CD4-positive, alpha-beta T cell treated with Interleukin-10 for 1 hour (primary cell): Measurements from ENCODE around the gene RPL31.

Experiments used
- DNase-seq: peaks from one replicate; pipeline ENCODE4 v3.0.0-alpha.2; 2020

RPL31 gene

DNA sequence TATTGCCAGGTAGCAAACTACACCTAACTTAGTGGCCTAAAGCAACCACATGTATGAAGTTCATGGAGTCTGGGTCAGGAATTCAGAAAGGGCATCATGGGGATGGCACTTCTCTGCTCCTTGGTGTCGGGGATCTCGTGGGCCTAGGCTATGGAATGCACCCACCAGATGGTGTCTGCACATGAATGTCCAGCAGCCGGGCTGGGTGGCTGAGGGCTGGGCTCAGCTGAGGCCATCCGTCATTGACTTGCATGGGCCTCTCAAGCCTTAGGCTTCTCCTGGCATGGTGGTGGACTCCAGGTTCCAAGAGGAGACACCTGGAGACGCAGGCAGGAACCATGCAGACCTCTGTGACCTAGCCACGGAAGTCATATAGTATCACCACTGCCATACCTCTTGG is 26.0 kb upstream of the RPL31 start:
- DNase-seq = no peak

DNA sequence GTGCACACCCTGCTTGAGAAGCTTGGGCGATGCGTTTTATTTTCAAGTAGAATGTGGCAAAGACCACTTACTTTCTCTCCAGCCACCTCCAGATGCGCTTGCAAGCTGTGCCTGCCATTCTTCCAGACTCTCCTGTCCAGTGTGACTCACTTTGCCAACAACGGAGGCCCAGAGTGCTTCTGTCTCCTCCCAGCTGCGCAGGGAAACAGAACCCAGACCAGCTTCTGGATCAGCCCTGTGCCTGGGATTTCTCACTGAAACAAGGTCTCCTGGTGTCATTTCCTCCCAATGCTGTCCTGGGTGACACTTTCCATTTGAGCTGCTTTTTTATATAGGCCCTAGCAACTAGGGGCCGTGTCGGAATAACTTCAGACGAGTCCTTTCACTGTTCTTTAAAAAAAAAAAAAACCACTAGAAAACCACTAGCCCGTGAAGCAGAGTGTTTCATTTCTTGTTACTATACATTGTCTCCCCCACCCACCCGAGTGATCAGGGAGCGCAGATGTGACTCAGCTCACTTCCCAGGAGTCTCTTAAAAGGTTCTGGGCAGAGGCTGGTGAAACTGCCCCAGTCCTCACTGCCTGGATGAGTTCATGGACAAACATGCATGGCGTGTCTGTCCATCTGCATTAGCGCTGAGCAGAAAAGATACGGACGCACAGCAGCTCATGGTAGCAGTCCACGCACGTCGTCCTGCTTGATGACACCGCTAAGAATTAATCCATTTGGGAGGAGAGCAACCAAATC is 25.3 kb upstream of the RPL31 start:
- no peak for DNase-seq

DNA sequence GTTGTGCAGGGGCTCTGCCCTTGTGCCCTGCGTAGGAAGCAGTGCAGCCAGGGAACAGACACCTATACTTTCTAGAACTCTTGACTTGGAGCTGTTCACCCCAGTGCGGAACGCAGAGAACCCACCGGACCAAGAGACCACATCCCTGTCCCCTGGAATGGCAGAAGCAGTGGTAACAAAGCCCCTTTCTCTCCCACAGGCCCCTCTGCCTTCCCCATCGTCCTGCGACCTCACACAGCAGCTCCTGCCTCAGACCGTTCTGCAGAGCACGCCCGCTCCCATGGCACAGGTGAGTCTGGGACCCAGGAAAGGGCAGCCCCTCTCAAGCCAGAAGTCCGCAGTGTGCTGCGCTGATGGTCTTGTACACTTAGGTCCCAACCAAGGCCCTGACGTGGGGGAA is 24.6 kb upstream of the RPL31 start:
- no peak for DNase-seq

DNA sequence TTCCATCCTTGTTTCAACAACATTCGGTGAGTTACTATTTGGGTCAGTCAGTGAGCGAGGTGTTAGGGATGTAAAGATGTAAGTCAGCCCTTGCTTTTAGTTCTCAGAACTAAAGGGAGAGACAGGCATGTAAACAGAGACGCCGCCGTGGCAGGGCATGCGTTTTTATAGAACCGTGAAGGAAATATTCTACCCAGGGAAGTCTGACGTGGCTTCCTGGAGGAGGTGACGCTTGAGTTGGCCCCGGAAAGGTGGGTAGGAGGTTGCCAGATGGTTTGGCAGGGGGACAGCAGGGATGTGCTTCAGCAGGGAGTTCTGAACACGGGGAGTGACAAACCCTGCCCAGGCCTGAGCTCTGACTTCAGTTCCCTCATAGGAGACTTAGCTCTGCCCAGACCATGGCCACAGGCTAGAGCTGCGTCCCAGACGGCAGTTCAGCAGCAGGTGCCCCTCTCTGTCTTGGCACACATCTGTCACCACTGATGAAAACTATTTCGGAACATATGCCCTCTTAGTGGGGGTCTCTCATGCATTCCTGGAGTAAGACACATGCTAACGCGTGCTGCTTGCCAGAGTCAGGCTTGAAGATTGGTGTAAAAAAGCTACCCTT is 23.4 kb upstream of the RPL31 start:
- DNase-seq = no peak

DNA sequence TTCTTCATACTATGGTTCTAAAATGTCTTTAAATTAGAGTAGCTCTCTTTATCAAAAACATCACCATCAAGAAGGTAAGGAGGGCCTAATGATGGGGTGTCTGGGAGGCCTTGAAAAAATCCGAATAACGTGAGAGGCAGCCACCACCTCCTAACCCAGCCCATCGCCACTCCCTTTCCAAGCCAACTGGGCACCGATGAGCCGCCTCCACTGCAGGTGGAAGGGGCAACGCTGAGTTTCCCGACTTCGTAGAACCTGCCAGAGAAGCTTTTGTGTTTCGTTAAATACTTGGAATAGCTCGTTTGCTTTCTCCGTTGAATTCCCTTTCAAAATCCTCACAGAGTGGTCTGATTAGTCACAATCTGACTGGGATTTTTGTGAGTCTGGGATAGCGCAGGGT is 22.0 kb upstream of the RPL31 start:
- DNase-seq = no peak

DNA sequence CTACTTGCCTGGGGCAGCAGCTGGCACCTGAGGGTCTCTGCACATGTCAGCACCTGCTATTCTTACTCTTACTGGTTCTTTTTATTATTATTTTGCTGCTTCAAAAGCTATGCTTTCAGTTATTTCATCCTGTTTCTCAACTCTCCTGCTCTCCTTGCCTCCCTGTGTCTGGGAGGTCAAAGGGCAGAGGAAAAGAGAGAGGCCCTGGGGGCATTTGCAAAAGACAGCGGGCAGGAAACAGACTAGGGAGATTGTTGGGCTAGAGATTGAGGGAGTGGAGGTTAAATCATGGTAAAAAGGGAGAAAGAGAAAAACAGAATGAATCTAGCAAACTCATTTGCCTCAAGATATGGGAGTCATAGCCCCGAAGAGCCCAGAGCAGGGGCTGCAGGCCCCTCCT is 21.1 kb upstream of the RPL31 start:
- DNase-seq = no peak

DNA sequence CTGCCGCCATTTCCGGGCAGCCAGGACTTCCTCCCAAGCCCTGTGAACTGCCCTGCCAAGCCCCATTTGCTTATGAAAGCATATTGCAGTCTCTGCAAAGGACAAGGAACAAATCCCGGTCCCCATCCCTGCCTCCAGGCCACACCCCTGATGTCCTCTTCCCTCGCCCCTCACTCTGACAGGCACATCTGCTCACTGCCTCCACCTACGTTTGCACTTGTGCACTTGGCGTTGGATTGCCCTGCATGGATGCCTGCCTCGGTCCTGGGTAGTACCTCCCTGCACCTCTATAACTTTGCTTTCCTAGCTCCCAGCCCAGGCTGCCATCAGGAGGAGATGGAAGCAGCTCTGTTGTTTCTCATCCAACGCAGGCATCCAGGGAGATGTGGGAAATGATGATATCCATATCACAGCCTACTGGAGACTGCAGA is 19.6 kb upstream of the RPL31 start:
- DNase-seq = no peak

DNA sequence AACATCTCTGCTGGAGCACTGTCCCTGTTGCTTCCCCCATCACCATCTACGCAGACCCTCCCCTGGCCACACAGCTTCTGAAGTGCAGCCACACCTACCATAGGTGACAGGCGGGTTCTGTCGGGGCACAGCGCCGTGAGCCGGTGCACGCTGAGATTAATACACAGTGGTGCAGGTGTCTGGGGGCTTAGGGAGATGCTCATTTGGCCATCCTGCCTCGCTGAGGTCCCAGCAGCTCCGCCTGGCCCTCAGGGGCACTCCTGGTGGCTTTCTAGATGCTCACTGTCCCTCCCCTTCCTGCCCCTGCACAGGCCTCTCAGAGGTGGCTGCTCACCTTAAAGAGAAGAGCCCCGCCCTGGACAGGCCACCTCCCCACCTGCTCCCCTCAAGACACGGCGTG is 18.9 kb upstream of the RPL31 start:
- no peak for DNase-seq

DNA sequence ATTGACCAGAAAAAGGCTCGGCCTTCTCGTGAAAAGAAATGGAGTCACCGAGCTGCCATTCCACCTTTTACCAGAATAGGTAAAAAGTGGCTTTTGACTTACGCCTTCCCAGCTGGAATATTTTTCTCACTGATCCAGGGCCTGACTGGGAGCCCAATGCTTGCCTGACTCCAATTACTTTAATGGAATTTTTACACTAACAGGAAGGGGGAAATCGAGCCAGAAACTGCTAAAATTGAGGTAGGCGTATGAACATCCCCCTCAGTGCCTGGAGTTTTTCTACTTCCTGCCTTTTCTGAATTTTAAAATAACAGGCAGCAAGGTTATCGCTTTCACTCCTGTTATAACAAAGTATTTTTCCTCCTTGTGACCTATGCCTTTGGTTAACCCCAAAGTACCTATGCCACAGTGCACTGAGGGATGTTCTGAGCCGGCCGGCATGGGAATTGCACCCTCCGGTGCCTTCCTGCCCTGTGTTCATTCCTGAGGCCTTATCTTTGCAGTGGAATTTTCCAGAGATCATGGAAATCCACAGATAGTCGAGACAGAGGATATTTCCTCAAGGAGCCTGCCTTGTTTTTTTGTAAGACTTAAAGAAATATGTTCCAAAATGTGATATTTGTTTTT is 18.3 kb upstream of the RPL31 start:
- DNase-seq = no peak

DNA sequence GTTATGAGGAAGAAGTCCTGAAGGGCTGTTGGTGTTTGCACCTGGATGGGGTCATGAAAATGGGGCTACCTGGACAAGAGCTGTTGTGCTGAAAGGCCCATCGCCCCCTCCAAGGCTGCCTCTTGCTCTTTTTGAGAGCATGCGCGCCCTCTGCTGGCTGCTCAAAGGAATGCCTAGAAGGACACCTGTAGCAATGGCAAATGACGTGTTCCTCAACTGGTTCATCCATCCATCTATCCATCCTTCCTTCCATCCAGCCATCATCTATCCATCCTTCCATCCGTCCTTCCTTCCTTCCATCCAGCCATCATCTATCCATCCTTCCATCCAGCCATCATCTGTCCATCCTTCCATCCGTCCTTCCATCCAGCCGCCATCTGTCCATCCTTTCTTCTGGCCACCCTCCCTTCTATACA is 17.2 kb upstream of the RPL31 start:
- peak; percentile 76 for DNase-seq

DNA sequence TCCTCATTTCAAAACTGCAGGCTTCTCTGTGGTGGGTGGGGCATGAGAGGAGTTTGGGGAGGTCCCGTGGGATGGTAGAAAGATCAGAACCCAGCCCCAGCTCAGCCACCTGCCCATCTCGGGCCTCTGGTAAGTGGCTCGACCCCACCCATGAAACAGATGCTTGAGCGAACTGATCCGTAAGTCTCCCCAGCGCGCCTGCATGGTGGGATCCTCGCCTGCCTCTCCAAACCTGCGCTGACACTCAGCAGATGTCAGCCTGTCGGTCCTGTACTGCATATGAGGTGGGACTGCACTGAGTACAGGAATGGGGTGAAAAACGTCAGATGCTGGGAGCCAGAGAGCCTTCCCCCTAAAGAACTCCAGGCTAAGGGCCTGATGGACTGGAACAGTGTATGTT is 15.9 kb upstream of the RPL31 start:
- DNase-seq = no peak

DNA sequence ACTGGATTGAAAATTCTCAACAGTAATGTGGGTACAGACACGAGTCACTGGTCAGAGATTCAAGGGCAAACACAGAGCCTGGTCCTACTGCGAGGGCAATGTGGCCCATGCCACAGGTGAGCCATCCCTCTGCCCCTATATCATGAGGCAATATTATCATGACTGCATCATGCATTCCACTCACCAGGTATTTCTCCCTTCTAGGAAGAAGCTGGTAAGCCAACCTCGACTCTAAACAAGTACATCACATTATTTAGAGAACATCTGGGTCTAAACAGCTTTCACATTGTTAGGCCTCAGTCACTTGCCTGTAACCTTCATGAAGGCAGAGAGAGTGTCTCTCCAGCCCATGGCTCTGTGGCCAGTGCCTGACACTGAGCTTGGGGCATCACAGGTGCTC is 14.6 kb upstream of the RPL31 start:
- no peak for DNase-seq

DNA sequence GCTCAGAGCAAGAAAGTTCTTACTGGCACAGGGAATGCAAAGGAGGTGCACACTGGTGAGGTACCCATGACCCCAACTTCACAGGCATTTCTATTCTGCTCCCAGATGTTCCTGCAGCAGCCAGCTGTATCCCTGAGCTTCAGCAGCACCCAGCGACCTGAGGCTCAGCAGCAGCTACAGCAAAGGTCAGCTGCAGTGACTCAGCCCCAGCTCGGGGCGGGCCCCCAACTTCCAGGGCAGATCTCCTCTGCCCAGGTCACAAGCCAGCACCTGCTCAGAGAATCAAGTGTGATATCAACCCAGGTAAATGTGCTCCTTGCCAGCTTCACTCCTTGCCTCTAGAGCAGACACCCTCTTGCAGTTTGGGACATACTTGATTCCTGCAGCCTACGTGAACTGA is 14.1 kb upstream of the RPL31 start:
- no peak for DNase-seq

DNA sequence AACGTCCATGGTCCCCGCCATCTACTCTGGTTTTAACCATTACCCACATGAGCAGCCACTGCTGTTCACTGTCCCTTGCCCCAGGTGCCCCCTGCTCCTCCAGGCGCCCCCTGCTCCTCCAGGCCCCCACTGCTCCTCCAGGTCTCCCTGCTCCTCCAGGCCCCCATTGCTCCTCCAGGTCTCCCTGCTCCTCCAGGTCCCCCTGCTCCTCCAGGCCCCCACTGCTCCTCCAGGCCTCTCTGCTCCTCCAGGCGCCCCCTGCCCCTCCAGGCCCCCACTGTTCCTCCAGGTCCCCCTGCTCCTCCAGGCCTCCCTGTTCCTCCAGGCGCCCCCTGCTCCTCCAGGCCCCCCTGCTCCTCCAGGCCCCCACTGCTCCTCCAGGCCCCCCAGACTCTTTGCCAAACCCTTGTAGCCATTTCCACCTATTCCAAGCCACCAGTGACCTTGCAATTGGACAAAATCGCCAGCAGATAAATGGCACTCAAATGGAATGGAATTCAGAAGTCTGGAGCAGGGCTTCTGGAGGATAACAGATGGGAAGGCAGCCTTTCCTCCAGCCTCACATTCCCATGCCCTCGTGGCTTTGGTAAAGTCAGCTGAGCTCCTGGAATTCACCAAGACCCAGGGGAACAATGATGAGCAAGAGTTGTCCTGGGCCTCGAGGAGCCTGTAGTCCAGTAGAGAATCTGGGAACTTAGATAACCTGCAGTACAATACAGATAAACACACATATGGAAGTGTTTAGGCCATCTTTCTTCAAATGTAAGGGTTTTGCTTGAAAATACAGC is 13.3 kb upstream of the RPL31 start:
- DNase-seq = no peak

DNA sequence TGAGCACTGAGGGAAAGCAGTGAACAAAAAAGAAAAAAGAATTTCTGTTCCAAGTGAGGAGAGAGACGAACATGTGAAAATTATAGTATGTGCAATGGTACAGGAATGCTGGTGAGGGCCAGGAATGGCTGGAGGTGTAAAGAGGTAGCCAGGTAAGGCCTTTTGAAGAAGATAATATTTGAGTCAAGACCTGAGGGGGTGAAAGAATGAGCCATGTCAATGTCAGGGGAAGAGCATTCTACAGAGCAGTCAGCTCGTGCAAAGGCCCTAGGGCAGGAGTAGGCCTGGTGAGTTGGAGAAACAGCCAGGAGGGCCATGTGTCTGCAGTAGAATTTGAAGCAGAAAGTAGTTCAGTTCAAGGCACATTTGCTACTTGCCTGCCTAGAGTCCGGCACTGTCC is 12.4 kb upstream of the RPL31 start:
- no peak for DNase-seq

DNA sequence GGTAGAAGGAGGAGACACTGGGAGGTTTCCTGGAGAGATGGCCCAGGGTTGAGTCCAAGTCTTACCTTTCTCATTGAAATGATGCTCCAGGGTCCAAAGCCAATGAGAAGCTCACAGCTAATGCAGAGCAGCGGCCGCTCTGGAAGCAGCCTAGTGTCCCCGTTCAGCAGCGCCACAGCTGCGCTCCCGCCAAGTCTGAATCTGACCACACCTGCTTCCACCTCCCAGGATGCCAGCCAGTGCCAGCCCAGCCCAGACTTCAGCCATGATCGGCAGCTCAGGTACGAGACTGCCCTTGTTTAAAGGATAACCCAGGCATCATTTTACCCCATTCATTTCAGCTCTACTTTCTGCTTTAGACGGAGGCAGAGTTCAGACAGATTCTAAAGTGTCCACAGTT is 11.9 kb upstream of the RPL31 start:
- no peak for DNase-seq

DNA sequence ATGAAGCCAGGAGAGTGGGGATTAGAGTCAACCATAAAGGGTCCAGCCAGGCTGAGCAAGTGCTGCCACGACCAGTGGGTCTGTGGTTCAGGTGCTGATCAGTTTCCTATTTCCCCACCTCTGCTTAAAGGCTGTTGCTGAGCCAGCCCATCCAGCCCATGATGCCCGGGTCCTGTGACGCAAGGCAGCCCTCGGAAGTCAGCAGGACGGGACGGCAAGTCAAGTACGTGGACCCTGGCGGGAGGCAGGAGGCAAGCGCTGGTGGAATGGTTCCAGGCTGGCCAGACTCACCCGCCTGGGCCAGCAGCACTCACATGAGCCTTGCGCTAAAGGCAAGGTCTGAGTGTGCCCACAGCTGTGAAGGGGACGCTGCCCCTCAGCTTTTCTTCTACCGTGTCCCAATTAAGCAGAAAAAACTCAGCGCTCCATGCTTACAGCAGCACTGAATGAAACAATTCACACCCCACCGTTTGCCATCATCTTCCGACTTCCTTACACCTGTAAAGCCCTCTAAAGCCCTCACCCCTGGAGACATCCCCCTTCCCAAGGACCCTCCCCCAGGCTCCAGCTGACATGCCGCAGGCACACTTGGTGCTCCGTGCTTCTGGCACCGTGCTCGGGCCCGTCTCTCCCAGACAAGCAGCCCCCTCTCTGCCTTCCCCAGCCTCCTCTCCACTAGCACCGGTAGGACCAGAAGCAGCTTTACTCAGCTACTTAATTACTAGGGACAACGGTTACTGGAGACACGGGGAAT is 11.3 kb upstream of the RPL31 start:
- DNase-seq = no peak

DNA sequence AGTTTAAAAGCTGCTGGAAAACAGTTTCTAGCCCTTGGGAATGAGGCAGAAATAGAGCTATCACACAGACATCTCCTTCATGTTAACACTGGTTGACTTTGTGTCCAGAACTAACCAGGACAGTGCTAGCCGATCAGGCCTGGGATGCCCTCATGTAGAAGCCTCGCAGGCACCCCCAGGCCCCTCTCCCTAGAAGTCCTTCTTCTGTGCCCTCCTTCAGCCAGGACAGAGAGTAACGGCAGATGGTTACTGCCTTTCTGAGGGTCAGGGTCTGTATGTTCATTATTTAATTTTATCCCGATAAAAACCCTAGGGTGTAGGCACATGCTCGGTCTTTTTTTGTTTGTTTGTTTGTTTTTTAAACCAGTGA is 10.7 kb upstream of the RPL31 start:
- DNase-seq = no peak

DNA sequence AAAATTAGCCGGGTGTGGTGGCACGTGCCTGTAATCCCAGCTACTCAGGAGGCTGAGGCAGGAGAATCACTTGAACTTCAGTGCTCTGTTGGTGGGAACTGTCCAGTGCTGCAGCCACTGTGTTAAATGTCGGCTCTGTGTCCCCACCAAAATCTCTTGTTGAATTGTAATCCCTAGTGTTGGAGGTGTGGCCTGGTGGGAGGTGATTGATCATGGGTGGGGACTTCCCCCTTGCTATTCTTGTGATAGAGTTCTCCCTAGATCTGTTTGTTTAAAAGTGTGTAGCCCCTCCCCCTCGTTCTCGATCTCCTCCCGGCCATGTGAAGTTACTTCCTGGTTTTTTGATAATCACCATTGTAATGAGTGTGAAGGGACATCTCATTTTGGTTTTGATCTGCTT is 9.8 kb upstream of the RPL31 start:
- DNase-seq = no peak

DNA sequence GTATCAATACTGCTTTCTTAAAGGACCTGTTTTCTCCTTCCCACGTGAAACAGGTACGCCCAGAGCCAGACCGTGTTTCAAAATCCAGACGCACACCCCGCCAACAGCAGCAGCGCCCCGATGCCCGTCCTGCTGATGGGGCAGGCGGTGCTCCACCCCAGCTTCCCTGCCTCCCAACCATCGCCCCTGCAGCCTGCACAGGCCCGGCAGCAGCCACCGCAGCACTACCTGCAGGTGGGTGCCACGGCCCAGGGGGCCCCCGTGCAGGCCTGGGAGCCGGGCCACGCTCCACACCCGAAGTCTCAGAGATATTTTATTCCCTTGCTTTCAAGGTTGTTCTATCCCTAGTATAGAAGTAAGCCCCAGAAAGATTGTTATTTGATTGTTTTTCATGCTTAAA is 8.8 kb upstream of the RPL31 start:
- no peak for DNase-seq

DNA sequence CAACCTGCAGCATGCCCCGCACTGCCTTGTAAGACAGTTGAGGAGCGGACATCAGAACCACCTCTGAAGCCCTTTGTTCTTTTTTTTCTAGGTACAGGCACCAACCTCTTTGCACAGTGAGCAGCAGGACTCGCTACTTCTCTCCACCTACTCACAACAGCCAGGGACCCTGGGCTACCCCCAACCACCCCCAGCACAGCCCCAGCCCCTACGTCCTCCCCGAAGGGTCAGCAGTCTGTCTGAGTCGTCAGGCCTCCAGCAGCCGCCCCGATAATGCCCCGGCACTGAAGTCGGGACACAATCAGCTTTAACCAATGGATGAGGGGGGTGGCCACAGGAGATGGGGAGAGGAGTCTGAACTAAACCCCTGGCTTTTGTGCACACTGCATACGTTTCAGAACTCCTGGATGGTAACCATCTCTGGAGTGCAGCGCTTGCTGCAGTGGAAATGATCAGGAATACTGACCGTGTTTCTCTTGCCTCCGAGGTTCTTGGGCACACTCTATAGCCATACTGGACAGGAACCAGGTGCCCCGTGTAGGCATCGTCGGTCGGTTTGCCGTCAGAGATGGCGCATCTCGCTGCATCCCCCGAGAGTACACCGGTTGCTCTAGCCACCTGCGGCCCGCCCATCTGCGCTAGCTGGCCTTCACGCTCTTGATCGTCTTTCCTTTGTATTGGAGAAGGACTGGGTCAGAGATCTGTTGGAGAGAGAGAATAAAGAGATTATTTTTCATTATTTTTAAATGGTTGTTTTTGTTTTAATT is 6.6 kb upstream of the RPL31 start:
- no peak for DNase-seq

DNA sequence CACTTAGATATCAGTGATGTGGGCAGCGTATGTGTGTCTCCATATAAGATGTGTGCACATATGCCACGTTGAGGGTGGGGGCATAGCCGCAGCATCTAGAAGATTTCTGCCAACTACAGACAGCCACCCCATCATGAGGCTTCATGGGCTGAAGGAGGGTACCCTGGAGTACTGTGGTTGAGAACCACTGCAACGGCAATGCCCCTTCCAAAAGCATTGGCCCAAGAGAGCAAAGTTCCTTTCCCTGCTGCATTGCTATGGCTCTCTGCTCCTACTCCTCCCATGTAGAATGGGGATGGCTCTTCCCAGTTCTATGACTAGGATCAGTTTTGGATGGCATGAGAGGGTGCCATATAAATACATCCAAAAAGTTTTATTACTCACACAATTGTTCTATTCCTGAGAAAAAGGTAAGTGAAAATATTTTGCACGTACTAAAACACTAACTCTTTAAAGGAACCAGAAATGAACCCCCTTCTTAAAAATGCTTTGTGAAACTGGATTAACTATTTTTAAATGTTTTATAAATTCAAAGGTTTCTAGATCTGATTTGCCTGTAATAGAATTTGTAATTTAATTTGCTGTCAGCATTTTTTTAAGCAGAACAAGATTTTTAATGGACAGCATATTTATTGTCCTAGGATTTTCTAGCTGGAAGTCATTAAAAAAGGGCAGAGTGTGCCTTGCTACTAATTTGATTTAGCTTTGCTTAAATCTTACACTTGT is 4.4 kb upstream of the RPL31 start:
- no peak for DNase-seq
